ENCODE measurements around the gene KIZ.

- TF ChIP-seq CTCF (IDR thresholded peaks at IDR 0.05) (no peak), EP300 (IDR thresholded peaks at IDR 0.05) (no peak)
These were observed 43.3 kb upstream of the KIZ start for GRCh38 chr20:21082584-21082983.

Measured in upper lobe of left lung (tissue), 4 donors.